Superior temporal gyrus (tissue), 1 donor: ENCODE data around the gene PRMT9.

Source experiments
- DNase-seq: peaks from one replicate; pipeline ENCODE4 v3.0.0-alpha.2; 2016; ENCODE audit errors: extremely low spot score

PRMT9 gene

GRCh38 chr4:147617841-147618691, 65.9 kb downstream of the PRMT9 start:
- peak; percentile 27 for DNase-seq

GRCh38 chr4:147617173-147617840, 66.7 kb downstream of the PRMT9 start, which contains the start of gene TMEM184C:
TMEM184C (plus strand) TSS chr4:147617397; CDS start chr4:147617957, 560 bp downstream.
- DNase-seq = peak; percentile 99

- DNase-seq = no peak
These were observed 67.2 kb downstream of the PRMT9 start for GRCh38 chr4:147616849-147617172.

GRCh38 chr4:147610686-147611085, 73.3 kb downstream of the PRMT9 start:
- no peak for DNase-seq

GRCh38 chr4:147607471-147607870, 76.5 kb downstream of the PRMT9 start:
- DNase-seq = no peak

GRCh38 chr4:147605499-147605898, 78.5 kb downstream of the PRMT9 start:
- DNase-seq = no peak

- no peak for DNase-seq
These were observed 84.2 kb downstream of the PRMT9 start for GRCh38 chr4:147599769-147600168.

- no peak for DNase-seq
These were observed 84.8 kb downstream of the PRMT9 start for GRCh38 chr4:147599206-147599605.

- no peak for DNase-seq
These were observed 86.4 kb downstream of the PRMT9 start for GRCh38 chr4:147597561-147597960.

- DNase-seq = no peak
These were observed 87.0 kb downstream of the PRMT9 start for GRCh38 chr4:147596981-147597380.

- no peak for DNase-seq
These were observed 87.6 kb downstream of the PRMT9 start for GRCh38 chr4:147596377-147596776.

GRCh38 chr4:147594578-147594977, 89.4 kb downstream of the PRMT9 start:
- DNase-seq = no peak

- no peak for DNase-seq
These were observed 89.9 kb downstream of the PRMT9 start for GRCh38 chr4:147594107-147594506.

GRCh38 chr4:147591106-147591505, 92.9 kb downstream of the PRMT9 start:
- no peak for DNase-seq

- DNase-seq = peak; percentile 95
These were observed 93.6 kb downstream of the PRMT9 start for GRCh38 chr4:147590249-147590920.

GRCh38 chr4:147589586-147589985, 94.4 kb downstream of the PRMT9 start:
- DNase-seq = peak; percentile 61
